GM18870 (cell line): ENCODE measurements around the gene CCDC134.
"Not testable (repeated sequence)": the region's sequence is repeated elsewhere in the genome, so short reads cannot be mapped to it uniquely, and the experiment has no call there.

Experiments used
- ATAC-seq: cut with Tn5 transposase; IDR thresholded peaks from one replicate; pipeline ENCODE4 v1.9.1; 2021; ENCODE audit warnings: moderate library complexity; ENCODE audit not compliant: unreplicated experiment

Gene CCDC134

DNA sequence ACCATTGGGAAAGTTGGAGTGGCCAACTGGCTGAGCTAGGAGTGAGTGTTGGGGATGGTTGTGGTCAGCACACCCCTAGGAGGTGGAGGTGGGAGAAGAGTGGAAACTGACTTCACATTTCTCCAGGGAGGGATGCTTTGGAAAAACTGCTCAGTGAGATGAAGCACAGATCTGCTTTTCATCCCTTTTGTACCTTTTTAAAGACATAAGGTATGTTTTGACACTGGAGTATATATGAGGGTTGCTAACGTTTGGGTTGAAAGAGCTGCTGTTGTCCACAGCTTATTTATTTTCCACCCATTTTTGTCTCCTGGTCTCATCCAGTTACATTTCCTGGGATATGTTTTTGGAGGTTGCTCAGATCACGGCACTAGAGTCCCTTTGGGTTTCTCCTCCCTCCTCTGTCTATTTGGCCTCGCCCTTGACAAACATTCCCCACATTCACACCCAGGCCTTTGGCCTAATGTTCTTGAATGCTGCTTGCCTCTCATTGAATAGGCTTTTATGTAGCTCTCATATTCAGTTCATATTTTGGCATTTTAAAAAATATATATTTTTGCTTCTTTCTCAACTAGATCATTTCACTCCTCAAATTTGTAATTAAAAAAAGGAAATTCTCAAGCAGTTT, 40.7 kb downstream of the CCDC134 start:
- ATAC-seq: no peak

DNA sequence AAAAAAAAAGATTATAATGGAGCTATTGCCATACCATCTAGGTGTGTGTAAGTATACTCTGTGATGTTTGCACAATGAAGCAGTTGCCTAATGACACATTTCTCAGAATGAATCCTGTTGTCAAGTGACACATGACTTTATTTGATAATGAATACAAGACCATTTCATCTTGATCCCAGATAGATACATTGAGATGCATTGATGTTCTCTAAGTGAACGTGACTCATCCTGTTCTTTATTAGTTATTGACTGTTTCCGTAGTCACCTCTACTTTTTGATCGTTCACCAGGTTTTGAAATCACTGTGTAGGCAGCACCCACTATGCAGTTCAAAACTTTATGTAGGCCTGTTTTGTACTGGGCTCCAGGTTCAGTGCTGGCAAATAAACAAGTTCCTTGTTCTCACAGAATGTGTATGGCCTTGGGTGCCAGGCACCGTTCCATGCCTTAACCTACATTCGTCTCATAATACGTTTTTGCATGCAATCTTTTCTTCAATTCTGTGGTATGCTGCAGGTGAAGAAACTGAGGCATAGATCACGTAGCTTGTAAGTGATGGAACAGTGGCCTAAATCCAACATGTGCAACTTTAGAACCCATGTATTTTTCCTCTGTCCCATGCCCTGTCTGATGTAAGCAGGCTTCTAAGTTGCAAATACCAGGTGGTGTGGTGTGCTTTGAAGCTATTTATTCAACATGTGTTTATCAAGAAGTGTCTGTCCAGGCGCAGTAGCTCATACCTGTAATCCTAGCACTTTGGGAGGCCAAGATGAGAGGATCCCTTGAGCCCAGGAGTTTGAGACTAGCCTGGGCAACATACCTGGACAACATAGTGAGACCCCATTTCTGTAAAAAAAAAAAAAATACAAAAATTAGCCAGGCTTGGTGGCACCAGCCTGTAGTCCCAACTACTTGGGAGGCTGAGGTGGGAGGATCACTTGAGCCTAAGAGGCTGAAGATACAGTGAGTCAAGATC, 42.8 kb downstream of the CCDC134 start:
- ATAC-seq: no peak

DNA sequence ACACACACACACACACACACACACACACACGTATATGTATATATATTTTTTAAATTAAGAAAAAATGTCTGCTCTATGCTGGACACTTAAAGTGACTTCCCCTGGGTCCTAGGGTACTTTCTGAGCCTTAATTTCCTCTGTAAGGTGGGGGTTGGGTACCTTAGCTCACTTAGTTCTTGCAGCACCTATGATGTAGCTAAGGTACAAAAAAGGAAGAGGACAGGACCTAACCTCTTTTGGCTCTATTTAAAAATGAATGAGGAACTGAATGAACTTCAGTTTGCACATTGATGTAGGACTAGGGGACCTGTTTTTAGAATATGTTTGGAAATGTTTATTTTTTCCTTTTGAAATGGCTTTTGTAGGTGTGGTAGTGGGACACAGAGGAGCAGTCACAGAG, 43.6 kb downstream of the CCDC134 start:
- ATAC-seq: no peak

DNA sequence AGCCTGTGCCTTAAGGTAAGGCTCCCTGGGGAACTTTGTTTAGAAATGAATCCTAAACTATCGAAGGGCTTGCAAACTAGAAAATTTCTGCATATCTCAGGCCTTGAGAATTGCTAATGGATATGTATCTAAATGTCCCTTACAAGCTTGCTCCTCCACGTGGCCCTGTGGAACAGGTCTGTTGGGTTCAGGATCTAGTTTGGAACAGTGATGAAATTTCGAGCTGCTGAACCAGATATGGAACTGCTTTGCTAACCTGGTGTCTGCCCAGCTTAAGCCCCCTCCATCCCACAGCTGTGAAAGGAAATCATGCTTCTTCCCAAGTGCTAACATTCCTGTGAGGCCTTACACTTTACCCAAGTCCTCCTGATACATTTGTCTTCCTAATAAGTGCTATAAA, 44.0 kb downstream of the CCDC134 start:
- no peak for ATAC-seq

DNA sequence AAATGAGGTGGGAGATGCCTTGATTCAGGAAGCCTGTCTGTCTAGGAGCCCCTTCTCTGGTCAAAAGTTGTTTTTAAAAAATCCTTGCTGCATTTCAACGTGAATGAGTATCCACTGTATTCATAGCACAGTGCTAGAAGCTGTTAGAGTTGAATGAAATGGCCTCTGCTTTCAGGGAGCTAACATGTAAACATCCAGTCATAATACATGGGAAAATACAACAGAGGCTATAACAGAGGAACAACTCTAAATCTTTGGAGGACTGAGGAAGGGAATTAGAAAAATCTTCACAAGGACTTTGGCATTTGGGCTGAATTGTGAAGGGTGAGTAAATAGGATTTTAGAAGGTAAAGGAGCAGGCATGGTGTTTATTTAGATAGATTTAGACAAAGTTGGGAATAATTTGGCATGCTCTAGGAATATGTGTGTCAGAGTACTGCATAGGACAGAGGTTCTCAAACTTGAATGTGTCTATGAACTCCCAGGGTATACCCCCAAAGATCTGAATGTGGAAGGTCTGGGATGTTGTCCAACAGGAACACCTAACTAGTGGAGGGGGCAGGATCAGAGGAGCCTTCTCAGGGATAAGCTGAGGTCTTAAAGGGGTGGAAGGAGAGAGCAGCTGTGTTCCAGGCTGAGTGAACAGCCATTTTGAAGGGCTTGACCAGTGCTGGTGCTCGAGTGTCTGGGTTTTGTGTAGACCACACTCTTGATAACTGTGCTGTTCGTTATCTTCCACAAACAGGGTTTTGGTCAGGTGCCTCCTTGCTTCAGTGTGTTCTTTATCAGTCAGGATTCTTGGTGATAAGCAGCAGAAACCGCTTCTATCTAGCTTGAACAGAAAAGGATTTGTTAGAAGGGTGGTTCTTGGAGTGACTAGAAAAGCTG, 45.1 kb downstream of the CCDC134 start:
- no peak for ATAC-seq

DNA sequence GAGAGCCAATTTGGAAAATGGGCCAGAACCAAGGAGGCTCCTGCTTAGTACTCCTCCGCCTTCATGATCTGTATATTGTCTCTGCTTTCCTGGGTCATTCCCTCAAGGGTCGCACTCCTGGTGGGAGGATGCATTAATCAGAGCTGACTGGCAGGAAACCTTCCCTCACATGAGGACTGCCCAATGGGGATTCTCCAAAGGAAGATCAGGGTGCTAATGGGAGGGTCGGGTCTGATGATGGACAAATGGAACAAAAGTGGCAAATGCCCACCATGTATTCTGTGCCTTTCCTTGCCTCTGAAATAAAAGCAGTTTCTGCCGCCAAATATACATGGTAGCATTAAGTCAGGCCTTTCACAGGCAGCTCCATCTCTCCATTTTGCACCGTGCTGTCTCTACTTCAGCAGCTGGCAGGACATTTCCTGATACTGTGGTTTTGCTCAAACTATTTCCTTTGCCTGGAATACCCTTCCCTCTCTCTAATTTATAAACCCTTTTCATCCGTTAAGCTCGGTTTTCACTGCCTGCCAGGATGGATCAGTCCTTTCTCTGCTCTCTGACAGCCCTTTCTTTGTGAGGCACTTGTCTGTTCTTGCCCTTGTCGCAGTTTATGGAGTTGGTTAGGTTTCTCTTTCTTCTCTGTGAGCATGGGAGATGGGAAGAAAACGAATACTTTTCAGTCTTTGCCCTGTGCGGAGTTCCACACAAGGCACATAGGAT, 45.9 kb downstream of the CCDC134 start:
- ATAC-seq: no peak

DNA sequence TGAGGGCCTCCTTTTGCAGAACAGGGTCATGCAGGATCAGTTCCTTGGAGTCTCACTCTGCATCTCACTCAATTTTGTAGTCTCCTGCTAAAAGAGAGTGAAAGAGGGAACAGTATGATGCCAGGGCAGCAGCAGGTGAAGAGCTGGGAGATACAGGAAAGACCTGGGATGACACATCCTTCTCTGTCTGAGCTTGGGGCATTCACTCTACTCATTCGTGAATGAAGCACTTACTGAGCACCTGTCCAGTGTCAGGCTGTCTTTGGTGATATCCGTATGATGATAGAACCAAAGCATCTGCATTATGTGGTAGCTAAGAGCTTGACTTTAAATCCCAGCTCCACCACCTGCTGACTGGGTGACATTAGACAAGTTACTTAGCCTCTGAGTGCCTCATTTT, 46.8 kb downstream of the CCDC134 start:
- ATAC-seq: no peak

DNA sequence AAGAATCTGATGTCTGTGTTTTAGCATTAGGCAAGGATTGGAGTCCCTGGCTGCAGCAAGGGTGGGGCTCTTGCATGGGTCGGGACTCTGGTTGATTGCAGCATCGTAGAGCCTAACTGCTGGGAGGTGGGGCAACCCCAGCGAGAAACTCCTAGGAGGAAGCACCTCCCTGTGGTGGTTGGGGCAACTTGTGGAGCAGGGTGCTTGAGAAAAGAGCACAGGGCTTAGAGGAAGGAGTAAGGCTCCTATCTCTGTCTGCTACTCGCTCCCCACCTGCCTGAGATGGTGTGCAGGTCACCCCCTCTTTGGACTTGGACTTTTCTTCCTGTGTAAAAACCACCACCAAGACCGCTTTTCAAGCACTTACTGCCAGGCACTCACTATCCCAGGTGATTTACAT, 48.0 kb downstream of the CCDC134 start:
- no peak for ATAC-seq

DNA sequence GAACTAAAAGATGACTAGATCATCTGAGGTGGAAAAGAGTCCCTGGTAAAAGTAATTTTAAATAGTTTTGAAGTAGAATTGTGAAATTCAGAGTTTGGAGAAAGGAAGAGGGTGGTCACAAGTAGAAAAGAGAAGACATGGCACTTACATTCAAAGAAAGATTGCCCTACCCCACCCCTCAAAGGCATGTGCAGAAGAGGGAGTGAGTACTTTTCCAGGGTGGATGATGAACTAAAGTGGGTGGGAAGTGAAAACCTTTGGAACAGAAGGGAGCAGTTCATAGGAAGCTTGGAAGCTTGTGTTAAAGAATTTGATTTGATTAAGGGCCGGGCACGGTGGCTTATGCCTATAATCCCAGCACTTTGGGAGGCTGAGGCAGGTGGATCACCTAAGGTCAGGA, 56.0 kb downstream of the CCDC134 start:
- no peak for ATAC-seq

DNA sequence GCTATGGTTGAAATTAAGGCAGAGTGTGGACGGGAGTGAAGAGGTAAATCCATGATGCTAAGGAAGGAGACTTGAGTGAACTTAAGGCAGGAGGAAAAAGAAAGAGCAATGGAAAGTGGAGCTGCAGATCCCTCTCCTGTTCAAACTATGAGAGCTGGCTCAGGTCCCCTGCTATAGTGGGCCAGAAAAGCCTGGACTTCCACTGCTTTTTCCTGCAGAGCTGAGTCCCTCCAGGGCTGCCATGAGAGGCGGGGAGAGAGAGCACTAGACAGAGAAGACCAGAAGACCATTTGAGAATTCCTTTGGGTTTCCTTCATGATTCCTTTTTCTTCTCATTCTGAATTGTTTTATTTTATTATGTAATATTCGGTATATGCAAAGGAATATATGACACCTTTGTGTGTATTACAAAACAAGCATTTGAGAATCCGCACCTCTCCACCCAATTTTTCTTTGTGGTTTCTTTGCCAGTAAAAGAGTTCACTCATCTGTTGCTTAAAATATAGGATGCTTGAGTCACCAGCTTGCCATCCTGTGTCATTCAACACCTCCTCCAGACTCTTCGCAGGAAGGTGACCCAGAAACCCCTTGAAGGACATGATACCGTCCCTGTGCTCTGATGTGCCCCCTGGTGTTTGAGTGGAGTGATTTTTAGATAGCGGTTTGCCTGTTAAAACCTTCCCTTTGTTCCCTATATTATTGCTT, 56.8 kb downstream of the CCDC134 start:
- ATAC-seq: no peak

DNA sequence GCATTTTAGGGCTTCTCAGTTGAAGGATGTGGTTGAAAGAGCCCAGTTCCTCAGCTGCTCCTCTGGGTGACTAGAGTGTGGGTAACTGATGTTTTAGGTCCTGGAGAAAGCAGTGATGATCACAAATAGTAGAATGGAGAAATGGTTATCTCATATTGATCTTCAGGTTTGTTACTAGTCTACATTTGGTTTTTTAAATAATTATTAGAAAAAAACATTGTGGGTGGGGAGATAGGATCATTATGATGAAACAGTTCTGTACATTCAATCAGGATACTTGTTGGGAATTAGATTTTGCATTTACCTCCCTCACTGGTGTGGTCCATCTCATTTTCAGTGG, 57.4 kb downstream of the CCDC134 start:
- no peak for ATAC-seq

DNA sequence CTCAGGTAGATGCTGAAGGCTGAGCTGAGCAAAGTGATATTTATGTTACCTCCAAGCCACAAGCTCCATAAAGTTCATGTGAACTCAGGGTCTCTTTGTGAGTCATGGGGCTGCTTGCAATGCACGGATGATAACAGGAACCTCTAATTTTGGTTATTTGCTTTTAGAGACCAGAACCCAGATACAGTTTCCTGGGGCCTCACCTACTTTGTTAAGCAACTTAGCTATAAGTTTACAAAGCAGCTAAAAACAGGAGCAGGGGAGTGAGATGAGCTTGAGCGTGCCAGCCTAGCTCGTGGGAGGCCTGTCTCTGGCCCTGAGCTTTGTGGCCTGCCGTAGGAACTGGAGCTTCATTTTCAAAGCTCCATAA, 61.7 kb downstream of the CCDC134 start:
- ATAC-seq: peak; percentile 43

DNA sequence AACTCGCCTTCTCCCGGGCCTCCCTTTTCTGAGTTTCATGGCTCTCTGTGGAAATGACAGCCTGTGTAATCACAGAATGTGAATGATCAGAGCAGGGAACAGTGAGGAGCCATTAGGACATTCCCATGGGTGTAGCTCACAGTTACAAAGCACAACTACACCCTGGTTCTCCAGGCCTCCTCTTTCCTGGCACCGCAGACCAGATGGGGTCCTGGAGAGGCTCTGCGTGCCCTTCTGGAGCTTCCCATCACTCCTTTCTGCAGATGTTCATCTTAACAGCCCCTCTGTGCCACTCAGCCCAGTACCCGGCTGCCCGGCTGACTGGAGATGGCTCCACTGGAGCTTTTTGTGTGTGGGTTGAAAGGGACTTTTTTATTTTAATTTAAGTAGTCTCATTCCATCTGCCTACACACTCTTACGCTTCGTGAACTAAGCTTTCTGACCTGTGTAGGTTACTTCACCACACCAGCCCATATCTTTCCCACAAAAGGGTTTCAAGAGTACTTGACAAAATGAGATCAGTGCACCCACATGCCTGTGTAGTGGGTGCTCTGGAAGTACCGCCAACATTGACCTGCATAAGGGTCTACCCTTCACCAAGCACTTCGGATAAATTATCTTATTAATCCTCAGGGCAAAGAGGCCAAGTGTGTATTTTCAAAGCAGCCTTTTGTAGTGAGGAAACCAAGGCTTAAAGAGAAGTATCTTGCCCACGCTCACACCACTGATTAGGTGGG, 62.2 kb downstream of the CCDC134 start:
- peak; percentile 41 for ATAC-seq

DNA sequence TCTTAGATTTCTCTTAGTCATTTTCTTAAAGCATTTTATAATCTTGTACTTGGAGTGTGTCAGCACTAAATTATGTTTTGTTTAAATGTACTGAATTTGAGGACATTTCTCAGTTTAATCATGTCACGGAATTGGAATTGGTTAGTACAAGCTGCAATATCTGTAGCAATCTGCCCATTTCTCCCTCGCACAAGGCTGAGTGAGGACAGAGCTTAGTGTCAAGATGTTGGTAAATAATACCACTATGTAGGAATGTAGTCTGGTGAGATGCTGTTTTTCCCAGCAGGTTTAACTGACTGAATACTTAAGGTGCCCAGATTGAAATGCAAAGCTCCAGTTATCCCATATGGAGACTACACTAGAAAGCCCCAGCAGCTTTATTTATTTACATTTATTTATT, 63.0 kb downstream of the CCDC134 start:
- ATAC-seq: no peak

DNA sequence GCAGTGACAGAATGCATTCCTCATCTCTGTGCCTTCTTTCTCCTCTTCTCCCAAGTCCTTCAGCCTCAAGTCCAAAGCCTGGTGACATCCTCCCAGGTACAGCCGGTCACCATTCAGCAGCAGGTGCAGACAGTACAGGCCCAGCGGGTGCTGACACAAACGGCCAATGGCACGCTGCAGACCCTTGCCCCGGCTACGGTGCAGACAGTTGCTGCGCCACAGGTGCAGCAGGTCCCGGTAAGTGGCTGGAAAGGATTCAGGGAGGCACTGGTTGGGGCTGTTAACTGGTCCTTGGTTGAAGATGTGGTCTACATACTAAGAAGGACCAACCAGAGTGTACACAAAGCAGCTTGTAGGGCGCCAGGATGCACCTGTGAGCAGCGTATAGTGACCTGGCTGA, 68.1 kb downstream of the CCDC134 start:
- ATAC-seq: no peak

DNA sequence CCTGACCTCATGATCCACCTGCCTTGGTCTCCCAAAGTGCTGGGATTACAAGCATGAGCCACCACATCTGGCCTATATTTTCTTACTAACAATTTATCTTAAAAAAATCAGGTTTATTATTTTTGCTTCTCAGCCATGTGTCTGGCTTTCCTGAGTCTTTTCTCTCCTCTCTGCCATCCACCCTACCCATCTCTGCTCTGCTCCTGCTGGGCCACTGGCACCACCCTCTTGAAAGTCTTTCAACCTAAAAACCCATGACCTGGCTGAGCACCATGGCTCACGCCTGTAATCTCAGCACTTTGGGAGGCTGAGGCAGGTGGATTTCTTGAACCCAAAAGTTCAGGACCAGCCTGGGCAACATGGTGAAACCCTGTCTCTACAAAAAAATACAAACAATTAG, 69.6 kb downstream of the CCDC134 start:
- not testable (repeated sequence) for ATAC-seq

DNA sequence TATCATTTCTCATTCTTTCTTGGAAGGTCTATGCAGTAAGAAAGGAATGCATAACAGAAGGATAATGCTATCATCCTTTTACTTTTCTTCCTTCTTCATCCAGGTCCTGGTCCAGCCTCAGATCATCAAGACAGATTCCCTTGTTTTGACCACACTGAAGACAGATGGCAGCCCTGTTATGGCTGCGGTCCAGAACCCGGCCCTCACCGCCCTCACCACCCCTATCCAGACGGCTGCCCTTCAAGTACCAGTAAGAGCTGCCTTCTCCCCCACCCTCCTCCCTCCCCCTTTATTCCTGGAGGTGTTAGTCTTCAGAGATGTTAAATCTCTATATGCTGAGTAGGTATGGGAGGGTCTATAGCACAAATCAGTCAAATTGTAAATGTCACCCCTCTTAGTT, 70.3 kb downstream of the CCDC134 start:
- ATAC-seq: no peak

DNA sequence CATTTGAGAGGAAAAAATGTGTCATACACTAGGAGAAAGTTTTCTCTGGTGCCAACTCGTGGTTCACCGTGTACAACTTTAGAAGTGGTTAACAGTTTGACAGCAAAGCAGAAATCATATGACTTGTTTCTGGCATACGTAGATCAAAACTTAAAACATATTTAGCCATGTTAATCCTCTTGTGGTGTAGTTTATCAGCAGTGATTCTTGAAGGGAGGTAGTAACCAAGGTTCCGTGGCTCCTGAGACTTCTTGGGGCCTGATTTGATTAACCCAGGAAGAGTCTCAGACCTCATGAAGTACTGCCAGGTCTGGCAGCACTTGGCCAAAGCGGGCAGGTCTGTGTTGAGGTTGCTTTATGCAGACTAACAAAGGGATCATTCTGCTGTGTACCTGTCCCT, 72.9 kb downstream of the CCDC134 start:
- ATAC-seq: no peak

DNA sequence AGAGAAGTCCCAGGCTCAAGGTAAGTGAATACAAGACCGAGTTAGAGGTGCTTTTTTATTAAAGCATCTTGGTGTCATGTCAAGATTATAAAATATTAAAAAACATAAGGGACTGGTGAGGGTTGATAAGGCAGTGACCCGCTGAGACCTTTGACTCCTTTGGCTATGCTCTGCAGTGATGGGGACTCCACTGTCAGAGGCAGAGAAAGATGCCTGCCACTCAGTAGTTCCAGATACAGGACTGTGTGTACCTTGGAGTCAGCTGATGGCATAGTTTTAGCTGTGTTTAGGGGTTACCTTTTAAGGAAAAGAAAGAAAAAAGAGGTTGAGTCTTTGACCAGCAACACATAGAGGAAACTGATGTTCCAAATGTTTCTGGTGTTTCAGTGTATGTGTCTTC, 73.6 kb downstream of the CCDC134 start:
- no peak for ATAC-seq
